HG02623 (cell line): Measurements from ENCODE around the gene PGP.

ENCODE experiments used
- ATAC-seq: cut with Tn5 transposase; IDR thresholded peaks from one replicate; pipeline ENCODE4 v1.9.1; 2021; ENCODE audit warnings: moderate library complexity; ENCODE audit not compliant: unreplicated experiment

Gene PGP

DNA sequence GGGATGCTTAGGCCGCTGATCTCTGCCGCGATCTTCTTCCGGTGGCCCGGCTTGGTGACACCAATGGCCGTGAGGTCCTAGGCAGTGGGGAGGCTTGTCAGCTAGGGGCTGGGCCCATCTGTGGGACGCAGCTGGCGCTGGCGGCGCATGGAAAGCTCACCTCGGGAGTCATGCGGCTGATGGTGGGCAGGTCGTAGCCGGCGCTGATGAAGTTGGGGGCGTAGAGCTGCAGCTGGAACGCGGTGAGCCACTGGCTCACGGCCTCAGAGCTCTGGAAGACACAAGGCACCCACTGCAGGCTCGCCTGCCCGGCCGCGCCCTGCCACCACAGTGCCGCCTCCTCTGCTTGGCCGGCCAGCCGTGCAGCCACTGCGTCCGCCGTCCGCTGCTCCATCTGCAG lies 31.0 kb downstream of the PGP start:
- ATAC-seq: no peak

DNA sequence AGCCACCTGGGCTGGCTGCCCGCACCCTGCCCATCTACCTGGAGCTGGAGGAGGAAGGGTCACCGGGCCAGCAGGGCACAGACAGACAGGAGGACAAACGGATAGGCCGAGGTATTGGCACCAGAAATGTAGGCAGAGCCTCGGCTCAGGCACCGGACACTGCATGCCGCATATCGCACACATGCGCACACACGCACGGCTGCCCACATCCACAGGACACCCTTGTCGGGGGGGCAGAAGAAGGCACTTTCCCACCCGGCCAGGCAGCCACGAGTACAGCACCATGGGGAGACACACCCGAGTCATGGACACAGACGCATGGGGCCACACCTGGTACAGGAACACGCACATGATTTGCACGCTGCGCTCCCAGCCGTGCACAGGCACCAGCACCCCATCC lies 32.7 kb downstream of the PGP start:
- no peak for ATAC-seq

DNA sequence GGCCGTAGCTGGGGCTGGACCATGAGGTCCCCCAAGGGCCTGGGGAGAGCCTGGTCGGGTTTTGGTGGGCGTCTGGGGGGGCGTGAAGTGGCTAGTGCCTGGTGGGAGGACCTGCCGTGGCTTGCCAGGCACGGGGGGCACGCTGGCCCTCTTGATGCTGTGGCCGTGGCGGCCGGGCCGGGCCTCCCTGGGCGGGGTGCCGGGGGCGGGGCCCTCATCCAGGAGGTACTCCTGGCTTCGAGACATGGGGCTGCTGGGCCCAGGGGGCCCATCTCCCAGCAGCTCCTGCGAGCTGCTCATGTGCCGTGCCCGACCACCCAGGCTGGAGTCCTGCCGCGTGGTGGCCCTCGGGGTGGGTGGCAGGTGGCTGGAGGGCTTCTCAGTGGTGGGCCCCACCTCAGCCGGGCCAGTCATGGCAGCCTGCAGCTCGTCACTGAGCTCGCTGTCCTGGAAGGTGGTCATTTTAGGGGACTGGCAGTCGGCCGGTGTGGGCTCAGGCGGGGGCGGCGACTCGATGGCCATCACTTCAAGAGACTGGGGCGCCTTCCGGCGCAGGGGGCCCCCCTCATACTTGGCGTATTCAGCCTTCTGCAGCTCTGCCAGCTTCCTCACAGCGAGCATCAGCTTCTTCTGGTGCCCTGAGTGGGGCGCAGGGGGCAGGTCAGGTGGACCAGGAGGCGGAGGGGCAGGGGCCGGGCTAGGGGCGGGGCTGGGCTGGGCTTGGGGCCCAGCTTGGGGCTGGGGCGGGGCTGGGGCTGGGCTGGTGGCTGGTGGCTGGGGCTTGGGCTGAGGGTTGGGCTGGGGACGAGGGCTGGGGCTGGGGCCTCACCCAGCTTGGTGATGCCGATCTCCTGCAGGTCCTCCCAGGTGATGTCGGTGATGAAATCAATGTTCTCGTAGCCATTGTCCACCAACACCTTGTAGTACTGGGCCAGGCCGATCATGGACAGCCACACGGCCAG lies 33.4 kb downstream of the PGP start:
- ATAC-seq: no peak

DNA sequence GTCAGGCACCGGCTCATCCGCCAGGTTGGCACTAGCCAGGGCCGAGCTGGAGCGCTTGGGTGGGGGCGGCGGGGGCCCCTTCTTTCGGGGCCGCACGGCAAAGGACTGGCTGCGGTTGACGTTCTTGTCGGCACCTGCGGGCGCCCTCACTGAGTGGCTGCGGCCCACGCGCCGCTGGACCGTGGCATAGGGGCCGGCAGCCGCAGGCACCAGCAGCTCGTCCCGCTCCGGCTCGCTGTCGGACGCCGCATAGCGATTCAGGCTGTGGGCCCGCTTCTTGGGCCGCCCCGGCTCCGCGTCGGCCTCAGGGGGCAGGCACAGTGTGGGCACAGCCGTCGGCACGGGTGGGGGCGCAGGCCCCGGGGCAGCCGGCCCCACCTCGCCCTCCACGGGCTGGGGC lies 34.2 kb downstream of the PGP start:
- ATAC-seq: no peak

DNA sequence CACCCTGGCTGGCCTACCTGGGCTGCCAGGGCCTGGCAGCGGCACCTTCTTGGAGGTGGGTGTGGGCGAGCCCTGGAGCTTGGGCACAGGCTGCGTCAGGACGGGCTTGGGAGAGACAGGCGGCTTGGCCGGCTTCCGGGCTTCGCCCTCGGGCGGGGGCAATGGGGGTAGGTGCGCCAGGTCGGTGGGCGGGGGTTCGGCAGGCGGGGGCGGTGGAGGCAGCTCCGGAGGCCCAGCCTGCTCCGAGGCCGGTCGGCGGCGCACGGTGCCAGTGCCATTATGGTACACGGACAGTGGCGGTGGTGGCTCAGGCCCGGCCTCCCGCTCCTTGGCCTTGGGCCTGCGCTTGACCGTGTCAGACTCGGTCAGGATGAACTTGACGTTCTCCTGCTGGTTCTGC lies 35.1 kb downstream of the PGP start:
- no peak for ATAC-seq

DNA sequence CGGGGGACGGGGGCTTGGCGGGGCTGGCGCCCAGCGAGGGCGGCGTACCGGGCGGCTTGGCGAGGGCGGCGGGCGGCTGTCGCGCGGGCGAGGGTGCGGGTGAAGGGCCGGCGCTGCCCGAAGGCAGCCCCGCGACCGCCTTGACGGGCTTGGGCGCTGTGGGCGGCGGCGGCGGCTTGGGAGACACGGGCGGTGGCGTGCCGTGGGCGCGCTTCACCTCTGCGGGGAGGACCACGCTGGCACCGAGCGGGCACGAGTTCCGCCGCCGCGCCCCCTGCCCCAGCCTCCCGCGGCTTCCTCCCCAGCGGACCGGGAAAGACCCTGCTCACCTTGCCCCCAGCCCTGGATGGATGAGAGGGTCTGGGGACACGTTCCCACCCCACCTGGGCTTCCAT lies 35.5 kb downstream of the PGP start:
- no peak for ATAC-seq

DNA sequence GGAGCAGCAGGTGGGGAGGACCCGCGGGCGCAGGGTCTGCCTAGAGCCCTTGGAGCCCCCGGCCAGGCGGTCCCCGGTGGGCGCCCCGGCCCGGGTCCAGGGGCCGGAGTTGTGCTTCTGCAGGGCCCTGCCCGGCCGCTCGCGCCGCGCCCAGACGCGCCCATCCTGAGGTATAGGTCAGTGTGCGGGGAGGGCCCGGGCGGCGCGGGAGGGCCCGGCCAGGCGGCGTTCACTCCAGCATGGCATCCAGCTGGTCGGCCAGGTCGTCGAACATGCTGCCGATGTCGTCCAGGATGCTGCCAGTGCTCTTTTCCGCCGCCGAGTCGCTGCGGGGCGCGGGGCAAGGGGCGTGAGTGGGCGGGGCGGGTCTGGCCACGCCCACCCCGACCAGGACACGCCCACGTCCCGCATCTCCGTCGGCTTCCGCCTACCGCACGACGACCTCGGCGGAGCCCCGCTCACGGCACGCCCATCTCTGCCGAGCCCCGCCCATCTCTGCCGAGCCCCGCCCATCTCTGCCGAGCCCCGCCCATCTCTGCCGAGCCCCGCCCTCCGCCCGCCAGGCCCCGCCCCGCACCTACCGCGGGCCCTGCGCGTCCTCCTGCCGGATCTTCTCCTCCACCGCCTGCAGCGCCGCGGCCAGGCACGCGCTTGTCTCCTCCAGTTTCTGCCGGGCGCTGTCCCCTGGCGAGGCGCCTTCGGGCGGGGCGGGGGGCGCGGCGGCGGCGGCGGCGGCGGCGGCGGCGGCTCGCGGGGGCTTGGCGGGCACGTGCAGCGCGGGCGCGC lies 36.1 kb downstream of the PGP start:
- ATAC-seq: no peak

DNA sequence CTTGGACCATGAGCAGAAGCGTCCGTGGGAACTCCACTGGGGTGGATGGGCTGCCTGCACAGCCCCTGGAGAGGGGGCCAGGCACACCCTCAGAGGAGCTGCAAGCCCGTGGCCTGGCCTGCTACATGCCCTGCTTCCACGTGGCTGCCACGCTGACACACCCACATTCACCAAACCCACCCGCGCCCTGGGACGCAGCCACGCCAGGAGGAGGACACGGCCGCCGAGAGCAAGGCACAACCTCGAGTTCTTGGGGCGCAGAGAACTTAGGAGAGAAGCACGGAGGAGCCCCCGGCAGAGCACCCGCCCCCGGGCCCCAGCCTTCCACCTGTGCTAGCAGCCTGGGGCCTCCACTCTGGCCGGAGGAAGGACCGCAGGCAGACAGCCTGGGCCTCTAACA lies 37.1 kb downstream of the PGP start:
- no peak for ATAC-seq

DNA sequence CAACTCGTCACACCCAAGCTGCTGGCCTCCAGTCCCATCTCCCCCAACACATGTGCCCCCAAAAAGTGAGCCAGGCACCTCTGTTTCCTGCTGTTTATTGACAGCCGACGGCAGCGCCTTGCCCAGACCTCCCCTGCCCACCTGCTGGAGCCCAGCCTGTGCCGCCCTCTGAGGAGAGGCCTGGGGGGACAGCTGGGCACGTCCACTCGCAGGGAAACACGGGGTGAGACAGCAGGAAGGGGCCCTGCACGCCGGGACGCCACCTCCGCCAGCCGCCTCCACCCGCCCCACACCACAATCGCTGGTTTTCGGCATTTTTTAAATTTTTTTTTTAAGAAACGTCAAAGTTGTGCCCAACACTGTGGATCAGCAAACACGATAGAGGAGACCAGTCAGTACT lies 37.5 kb downstream of the PGP start:
- ATAC-seq: no peak

DNA sequence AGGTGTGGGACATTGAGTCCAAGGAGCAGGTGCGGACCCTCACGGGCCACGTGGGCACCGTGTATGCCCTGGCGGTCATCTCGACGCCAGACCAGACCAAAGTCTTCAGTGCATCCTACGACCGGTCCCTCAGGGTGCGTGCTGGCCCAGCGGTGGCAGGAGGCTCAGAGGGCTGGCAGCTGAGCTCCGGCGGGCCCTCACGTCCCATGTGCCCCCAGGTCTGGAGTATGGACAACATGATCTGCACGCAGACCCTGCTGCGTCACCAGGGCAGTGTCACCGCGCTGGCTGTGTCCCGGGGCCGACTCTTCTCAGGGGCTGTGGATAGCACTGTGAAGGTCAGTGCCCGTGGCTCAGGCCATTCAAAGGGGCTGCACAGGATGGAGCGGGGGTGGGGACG lies 38.6 kb downstream of the PGP start:
- no peak for ATAC-seq

DNA sequence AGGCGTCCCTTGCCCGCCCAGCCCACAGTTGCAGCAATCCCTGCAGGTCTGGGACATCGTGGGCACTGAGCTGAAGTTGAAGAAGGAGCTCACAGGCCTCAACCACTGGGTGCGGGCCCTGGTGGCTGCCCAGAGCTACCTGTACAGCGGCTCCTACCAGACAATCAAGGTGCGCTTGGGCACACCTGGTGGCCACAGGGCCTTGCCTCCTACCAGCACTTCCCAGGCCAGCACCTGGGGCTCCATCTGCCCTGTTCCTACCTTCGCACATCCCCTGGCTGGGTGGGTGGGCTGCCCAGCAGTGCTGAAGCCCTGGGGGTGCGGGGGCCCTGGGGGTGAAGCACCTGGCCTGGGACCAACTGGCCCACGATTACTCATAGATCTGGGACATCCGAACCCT lies 39.2 kb downstream of the PGP start:
- ATAC-seq: no peak

DNA sequence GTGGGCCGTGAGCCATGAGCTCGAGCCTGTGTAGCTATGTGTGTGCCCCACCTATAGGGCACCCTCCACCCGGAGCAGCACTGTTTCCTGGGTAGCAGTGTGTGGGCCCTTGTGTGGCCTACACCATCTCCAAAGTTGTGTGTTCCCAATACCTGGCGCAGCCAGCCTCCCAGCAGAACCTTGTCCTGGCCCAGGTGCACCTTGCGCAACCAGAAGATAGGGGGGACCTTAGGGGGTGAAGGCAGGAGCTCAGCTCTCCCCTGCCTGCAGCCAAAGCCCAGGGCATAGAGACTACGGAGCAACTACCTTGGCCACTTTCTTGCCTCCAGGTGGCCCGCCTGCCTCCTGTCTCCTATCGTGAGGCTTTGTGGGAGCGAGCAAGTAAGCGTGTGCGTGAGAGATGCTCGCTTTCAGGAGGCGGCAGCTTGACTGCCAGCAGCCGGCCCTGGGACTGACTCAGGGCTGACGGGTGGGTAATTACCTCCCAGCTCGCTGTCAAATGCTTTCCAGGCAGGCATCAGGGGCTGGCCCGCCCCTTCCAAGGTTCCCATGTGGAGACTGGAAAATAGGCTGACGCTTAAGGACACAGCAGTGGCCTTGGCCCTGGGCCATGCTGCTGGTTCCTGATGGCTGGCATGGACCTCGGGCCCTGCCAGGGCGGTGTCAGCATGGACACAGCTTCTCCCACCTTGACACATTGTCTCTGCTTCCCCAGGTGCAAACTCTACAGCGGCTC lies 40.1 kb downstream of the PGP start:
- no peak for ATAC-seq

DNA sequence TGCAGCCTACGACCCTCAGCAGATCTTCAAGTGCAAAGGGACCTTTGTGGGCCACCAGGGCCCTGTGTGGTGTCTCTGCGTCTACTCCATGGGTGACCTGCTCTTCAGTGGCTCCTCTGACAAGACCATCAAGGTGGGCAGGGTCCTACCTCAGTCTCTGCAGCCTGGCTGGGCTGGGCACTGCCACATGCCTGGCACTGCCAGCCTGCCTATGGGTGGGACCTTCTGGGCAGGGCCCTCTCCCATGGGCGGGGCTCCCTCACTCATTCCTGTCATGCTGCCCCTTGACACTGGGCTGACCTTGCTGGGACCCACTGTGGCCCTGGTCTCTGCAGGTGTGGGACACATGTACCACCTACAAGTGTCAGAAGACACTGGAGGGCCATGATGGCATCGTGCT lies 40.7 kb downstream of the PGP start:
- ATAC-seq: no peak

DNA sequence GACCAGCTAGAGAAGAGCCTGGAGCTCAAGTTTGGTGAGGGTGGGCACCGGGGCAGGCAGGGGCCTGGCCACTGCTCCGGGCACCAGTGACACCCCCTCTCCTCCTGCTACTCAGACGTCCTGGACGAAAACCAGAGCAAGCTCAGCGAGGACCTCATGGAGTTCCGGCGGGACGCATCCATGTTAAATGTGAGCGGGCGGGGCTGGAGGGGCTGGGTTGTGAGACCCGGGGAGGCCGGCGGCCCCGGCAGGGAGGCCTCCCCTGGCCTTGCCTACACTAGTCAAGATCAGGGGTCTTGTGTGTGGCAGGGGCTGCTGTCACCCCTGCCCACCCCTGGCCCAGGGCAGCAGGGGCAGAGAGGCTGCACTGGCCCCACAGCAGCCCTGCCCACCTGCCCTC lies 41.3 kb downstream of the PGP start:
- ATAC-seq: no peak

DNA sequence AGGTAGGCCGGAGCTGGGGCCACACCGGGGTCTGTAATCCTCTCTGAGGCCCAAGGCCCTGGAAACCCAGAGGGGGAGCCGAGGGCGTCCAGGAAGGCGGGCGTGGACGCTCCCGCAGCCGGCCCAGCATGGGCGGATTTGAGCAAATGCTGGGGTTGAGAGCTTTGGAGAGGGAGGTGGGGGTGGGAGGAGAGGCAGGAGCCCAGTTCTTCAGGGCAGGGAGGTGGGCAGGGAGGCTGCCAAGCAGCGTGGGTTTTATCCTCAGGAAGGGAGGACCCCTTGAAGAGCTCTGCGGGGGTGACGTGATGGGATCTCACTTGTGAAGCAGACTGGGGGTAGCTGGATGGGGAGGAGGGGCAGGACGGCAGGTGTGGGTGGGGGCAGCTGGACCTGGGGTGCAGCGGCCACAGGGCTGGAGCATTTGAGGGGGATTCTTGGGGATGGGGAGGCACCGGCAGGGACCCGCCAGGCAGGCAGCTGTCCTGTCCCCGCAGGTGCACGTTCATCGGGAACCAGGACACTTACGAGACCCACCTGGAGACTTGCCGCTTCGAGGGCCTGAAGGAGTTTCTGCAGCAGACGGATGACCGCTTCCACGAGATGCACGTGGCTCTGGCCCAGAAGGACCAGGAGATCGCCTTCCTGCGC lies 41.8 kb downstream of the PGP start:
- ATAC-seq: no peak

DNA sequence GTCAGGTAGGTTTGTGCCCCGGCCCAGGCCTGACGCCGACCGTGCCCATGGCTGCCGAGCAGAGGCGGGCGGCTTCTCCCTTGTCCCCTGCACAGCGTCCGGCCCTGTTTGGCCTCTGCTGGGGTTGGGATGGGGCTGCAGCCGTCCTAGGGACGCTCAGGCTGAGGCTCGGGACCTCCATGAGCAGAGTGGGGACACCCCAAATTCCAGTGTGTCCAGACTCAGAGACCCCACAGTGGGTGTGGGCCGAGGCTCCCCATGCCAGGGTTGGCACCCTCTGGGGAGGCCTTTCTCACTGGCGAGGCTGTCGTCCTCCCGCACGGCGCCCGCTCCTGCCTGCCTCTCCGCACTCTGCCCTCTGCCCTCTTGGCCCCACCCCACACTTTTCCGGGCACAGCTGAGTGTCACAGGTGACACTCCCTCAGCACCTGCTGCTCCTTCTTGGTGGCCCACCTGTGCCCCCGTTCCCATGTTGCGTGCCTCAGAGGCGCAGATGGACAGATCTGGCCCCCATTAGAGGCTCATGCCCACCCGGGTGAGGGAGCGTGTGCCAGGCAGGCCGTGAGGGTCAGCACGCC lies 43.0 kb downstream of the PGP start:
- no peak for ATAC-seq

DNA sequence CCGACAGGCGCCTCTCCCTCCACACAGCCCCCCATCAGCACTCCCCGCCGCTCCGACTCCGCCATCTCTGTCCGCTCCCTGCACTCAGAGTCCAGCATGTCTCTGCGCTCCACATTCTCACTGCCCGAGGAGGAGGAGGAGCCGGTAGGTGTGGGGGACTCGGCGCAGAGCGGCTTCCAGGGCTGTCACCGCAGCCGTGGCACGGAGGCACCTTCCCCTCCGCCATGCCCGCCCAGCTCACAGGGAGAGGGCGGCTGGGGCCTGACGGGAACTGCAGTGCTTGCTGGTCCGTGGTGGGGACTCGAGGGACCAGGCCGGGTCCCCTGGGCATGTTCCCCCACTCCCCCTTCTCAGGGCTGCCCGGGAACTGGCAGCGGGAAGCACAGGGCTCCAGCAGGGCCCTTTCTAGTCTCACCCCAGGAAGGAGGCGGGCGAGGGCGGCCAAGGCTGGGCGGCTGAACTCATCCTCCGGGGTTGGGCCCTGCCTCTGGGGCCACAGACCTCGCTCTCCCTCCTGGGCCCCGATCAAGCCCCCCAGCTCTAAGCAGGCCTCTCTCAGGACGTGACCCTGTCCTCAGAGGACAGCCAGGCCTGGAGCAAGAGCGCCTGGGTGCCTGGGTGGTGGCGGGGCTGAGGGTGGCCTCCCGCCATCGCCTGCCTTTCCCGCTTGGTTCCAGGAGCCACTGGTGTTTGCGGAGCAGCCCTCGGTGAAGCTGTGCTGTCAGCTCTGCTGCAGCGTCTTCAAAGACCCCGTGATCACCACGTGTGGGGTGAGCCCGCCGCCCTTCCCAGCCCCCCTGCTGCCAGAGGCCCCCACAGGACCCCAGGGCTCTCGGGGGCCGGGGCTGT lies 43.8 kb downstream of the PGP start:
- ATAC-seq: no peak

DNA sequence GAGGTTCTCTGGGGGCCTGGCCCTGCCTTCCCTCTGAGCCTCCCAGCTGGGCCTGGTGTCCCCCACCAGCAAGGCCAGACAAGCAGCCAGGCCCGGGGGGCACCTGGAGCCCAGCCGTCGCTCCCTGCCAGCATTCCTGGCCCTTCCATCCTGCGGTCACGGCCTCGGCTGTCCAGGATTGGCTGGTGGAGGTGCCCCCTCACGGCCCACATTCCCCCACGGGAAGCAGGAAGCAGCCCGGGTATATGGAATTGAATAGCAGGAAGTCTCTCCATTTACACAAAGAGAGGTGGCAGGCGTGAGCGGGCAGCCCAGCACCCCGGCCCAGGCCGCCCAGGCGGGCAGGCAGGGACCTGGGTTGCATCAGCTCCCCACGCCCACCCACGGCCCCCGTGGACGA lies 44.6 kb downstream of the PGP start:
- ATAC-seq: no peak

DNA sequence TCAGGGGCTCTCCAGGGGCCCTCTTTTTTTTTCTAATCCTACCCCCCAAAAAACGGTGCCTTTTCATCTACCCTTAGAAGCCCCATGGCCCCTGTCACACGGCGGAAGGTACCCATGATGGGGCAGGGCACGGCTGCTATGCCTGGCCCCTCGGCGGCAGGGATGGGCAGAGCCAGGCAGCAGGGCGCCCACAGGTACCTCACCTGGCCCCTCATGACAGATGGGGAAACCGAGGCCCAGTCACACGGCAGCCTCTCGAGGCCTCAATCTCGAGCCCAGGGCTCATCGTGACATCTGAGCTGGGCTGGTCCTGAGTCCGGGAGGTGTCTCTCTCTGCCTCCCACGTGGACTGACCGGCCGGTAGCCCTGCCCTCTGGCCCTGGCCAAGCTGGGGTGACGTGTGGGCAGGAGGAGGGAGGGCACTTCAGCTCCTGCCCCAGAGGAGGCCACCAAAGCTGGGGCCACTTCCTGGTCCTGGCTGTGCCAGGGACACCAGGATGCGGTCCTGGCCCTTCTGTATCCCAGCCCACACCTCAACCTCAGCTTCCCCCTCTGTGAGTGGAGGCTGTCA lies 47.5 kb downstream of the PGP start:
- no peak for ATAC-seq
